Renal cortical epithelial cell (primary cell): Measurements from ENCODE around the gene NKX2-2. TPM values are rescaled to one million over a fixed set of nuclear protein-coding genes. Genes with fewer than 3 reads are reported as not detected.
A peak's percentile ranks its signal among the peaks of the same experiment; 100 is the strongest.
"Not testable (repeated sequence)": the region's sequence is repeated elsewhere in the genome, so short reads cannot be mapped to it uniquely, and the experiment has no call there.

Experiments used
- DNase-seq: peaks from one replicate; pipeline ENCODE4 v3.0.0-alpha.2; 2011; ENCODE audit warnings: low read depth
- total RNA-seq: library from RNA; depleted of rRNA; stranded (reverse); fragments of >200 nt; gene quantifications from 2 replicates; pipeline ENCODE4 v1.2.3, GENCODE V29; 2014

Gene NKX2-2
- total RNA-seq, 1 donor from 2014 or later, result not detected

- DNase-seq, result no peak
Observed at GRCh38 chr20:21508230-21509078, 5.4 kb downstream of the NKX2-2 start.

GRCh38 chr20:21507400-21508229, 6.2 kb downstream of the NKX2-2 start:
- DNase-seq, result no peak

- DNase-seq, result no peak
Observed at GRCh38 chr20:21505810-21506530, 7.9 kb downstream of the NKX2-2 start.

- DNase-seq, result no peak
Observed at GRCh38 chr20:21505161-21505809, 8.6 kb downstream of the NKX2-2 start.

- DNase-seq, result no peak
Observed at GRCh38 chr20:21504323-21504722, 9.5 kb downstream of the NKX2-2 start.

GRCh38 chr20:21503345-21503744, 10.5 kb downstream of the NKX2-2 start:
- DNase-seq, result peak; percentile 53

- no peak for DNase-seq
Observed at GRCh38 chr20:21501184-21501583, 12.7 kb downstream of the NKX2-2 start.

- DNase-seq, result no peak
Observed at GRCh38 chr20:21500599-21500998, 13.3 kb downstream of the NKX2-2 start.

- no peak for DNase-seq
Observed at GRCh38 chr20:21499641-21500040, 14.2 kb downstream of the NKX2-2 start.

- no peak for DNase-seq
Observed at GRCh38 chr20:21498635-21499034, 15.2 kb downstream of the NKX2-2 start.

- no peak for DNase-seq
Observed at GRCh38 chr20:21498195-21498594, 15.7 kb downstream of the NKX2-2 start.

- no peak for DNase-seq
Observed at GRCh38 chr20:21496452-21496851, 17.4 kb downstream of the NKX2-2 start.

GRCh38 chr20:21493049-21493448, 20.8 kb downstream of the NKX2-2 start:
- no peak for DNase-seq

GRCh38 chr20:21490105-21490504, 23.8 kb downstream of the NKX2-2 start:
- DNase-seq, result peak; percentile 20

- DNase-seq, result not testable (repeated sequence)
Observed at GRCh38 chr20:21480144-21480543, 33.7 kb downstream of the NKX2-2 start.

GRCh38 chr20:21465799-21466198, 48.1 kb downstream of the NKX2-2 start:
- DNase-seq, result no peak

GRCh38 chr20:21464916-21465315, 48.9 kb downstream of the NKX2-2 start:
- no peak for DNase-seq
